Measurements from ENCODE around the gene MZB1.

DNA sequence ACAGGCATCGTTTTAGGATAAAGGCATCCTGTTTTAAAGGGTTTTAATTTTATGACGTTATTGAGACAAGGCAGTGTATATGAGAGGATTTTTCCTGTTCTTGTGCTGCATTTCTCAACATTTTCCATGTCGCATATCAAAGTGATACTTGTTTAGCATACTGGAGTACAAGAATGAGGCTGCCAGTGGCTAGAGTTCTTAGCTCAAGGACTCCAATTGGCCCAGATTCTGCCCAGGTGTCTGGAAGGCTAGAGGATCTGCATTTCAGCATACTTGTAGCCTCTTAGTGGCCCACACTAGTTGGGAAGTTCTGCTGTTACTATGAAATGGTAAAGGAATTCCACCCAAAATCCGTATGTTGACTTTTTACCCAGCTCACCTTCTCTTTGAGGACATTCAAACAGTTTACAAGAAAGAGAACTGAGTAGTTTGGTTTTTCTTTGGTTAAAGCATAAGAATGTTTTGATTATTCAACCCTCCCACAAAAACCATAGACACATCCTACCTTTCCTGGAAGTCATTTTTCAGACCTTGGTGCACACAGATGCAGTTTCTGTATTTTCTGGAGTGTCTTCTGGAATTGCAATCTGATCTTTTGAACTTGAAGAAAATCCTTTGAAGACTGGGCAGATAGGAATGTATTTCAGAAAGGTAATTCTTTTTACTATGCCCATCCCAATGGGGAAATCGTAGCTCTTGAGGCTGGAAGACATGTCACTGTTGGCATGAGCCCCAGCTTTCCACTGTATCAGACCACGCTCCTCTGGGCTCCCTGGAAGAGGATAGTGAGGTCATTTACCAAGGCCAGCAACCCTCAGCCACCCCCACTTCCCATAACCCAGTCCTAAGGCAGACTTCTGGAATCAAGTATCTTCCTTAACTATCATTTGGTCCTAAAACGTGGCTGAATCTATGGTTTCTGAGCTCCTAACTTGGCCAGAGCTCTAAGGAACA, 18.0 kb downstream of the MZB1 start:
- TF ChIP-seq POLR2A (IDR thresholded peaks at IDR 0.05) (no peak), POLR2AphosphoS5 (IDR thresholded peaks at IDR 0.05) (no peak)
- TF ChIP-seq, protein P1, sequence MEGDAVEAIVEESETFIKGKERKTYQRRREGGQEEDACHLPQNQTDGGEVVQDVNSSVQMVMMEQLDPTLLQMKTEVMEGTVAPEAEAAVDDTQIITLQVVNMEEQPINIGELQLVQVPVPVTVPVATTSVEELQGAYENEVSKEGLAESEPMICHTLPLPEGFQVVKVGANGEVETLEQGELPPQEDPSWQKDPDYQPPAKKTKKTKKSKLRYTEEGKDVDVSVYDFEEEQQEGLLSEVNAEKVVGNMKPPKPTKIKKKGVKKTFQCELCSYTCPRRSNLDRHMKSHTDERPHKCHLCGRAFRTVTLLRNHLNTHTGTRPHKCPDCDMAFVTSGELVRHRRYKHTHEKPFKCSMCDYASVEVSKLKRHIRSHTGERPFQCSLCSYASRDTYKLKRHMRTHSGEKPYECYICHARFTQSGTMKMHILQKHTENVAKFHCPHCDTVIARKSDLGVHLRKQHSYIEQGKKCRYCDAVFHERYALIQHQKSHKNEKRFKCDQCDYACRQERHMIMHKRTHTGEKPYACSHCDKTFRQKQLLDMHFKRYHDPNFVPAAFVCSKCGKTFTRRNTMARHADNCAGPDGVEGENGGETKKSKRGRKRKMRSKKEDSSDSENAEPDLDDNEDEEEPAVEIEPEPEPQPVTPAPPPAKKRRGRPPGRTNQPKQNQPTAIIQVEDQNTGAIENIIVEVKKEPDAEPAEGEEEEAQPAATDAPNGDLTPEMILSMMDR (IDR thresholded peaks at IDR 0.05), result no peak
